Mononuclear cell (primary cell): ENCODE measurements around the gene PAK4. TPM values are rescaled to one million over a fixed set of nuclear protein-coding genes. Genes with fewer than 3 reads are reported as not detected.

ENCODE experiments used
- H3K27me3 ChIP-seq: 2 replicates; pipeline ENCODE4 v1.6.0; 2011; ENCODE audit warnings: low read length, control low read depth; ENCODE audit not compliant: insufficient read depth
- H3K4me1 ChIP-seq: 2 replicates; pipeline ENCODE4 v1.5.1; 2011; ENCODE audit warnings: mild to moderate bottlenecking, low read length, control low read depth; ENCODE audit not compliant: insufficient read depth
- H3K4me3 ChIP-seq: 2 replicates; pipeline ENCODE4 v1.5.1; 2011; ENCODE audit warnings: mild to moderate bottlenecking, low read length, moderate library complexity
- H3K9me3 ChIP-seq: 2 replicates; pipeline ENCODE4 v1.5.1; 2011; ENCODE audit warnings: low read depth, mild to moderate bottlenecking, control low read depth, low read length
- total RNA-seq: library from RNA; depleted of rRNA; stranded (reverse); fragments of >200 nt; gene quantifications from one replicate; pipeline ENCODE4 v1.2.3, GENCODE V29; 2012

The PAK4 gene
- total RNA-seq, 1 donor, result 1.5 TPM

- no peak overlapping the region for H3K4me3 ChIP-seq
- no peaks in the 10 kb centered on the region for H3K27me3 ChIP-seq
- H3K4me1 ChIP-seq, result peaks cover 5% of the 10 kb centered on the region
- no peaks in the 10 kb centered on the region for H3K9me3 ChIP-seq
These were observed 32.4 kb downstream of the PAK4 start for GRCh38 chr19:39157997-39158389.

- Histone ChIP-seq H3K9me3 (no peaks in the 10 kb centered on the region), H3K27me3 (no peaks in the 10 kb centered on the region), H3K4me3 (no peak overlapping the region), H3K4me1 (peaks cover 5% of the 10 kb centered on the region)
These were observed 33.2 kb downstream of the PAK4 start for GRCh38 chr19:39158646-39159260.

- Histone ChIP-seq H3K4me3 (no peak overlapping the region), H3K27me3 (no peaks in the 10 kb centered on the region), H3K4me1 (peaks cover 5% of the 10 kb centered on the region), H3K9me3 (no peaks in the 10 kb centered on the region)
These were observed 34.9 kb downstream of the PAK4 start for GRCh38 chr19:39160523-39160861.

DNA sequence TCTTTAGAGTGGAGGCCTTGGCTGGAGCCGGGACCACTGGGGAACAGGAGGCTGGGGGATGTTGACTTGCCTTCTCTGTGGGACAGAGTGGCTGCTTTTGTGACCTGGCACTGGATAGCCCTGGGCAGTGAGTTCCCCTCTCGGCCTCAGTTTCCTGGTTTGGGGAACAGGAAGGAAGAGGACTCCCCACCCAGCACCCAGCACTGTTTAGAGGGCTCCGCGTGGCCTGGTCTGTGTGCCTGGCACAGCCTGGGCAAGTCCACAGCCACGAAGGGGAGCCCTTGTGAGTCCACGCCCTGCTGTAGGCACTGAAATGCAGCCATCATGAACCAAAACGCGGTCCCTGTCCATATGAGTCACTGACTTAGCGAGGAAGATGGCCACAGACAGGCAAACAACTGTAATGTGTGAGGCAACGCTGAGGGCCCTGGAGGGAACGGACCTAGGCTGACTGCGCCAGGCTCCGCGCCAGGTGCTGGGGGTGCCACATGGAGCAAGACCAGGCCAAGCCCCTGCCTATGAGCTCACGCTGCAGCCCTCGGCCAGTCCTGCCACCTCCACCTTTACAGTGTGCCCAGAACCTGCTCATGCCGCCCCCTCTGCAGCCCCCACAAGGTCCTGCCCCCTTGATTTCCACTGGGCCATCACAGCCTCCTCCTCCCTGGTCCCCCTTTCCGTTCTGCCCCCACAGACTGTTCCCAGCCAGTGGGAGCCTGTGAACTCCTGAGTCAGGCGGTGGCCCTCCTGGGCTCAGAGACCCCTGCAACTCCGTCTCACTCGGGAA is 35.5 kb downstream of the PAK4 start:
- peaks cover 5% of the 10 kb centered on the region for H3K4me1 ChIP-seq

GRCh38 chr19:39162441-39163043 is 37.0 kb downstream of the PAK4 start:
- Histone ChIP-seq H3K9me3 (no peaks in the 10 kb centered on the region), H3K4me1 (peaks cover 5% of the 10 kb centered on the region), H3K4me3 (no peak overlapping the region), H3K27me3 (no peaks in the 10 kb centered on the region)

More for the DNA sequence above, 35.5 kb downstream of the PAK4 start:
- H3K9me3 ChIP-seq, result no peaks in the 10 kb centered on the region
- H3K27me3 ChIP-seq, result no peaks in the 10 kb centered on the region
- H3K4me3 ChIP-seq, result no peak overlapping the region

GRCh38 chr19:39163621-39164020 is 38.0 kb downstream of the PAK4 start:
- no peaks in the 10 kb centered on the region for H3K27me3 ChIP-seq
- no peak overlapping the region for H3K4me3 ChIP-seq
- no peaks in the 10 kb centered on the region for H3K9me3 ChIP-seq
- H3K4me1 ChIP-seq, result peaks cover 5% of the 10 kb centered on the region

DNA sequence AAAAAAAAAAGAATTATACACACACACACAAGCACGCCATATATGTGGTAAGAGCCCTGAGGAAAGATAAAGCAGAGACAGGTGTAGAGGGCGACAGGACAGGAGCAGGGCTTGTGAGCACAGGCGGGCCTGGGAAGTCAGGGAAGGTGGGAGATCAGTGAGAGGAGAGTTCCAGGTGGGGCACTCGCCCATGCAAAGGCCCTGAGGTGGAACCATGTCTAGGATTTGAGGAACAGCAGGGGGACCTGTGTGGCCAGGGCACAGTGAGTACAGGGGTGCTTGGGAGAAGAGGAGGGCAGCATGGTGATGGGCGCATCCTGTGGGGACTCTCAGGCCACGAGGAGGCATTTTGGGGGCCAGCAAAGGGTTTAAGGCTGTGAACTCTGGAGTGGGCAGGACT is 38.7 kb downstream of the PAK4 start:
- Histone ChIP-seq H3K4me1 (peaks cover 5% of the 10 kb centered on the region), H3K4me3 (no peak overlapping the region), H3K27me3 (no peaks in the 10 kb centered on the region), H3K9me3 (no peaks in the 10 kb centered on the region)

- Histone ChIP-seq H3K4me1 (peaks cover 2% of the 10 kb centered on the region), H3K9me3 (no peaks in the 10 kb centered on the region), H3K4me3 (no peak overlapping the region), H3K27me3 (no peaks in the 10 kb centered on the region)
These were observed 40.3 kb downstream of the PAK4 start for GRCh38 chr19:39165857-39166256.

DNA sequence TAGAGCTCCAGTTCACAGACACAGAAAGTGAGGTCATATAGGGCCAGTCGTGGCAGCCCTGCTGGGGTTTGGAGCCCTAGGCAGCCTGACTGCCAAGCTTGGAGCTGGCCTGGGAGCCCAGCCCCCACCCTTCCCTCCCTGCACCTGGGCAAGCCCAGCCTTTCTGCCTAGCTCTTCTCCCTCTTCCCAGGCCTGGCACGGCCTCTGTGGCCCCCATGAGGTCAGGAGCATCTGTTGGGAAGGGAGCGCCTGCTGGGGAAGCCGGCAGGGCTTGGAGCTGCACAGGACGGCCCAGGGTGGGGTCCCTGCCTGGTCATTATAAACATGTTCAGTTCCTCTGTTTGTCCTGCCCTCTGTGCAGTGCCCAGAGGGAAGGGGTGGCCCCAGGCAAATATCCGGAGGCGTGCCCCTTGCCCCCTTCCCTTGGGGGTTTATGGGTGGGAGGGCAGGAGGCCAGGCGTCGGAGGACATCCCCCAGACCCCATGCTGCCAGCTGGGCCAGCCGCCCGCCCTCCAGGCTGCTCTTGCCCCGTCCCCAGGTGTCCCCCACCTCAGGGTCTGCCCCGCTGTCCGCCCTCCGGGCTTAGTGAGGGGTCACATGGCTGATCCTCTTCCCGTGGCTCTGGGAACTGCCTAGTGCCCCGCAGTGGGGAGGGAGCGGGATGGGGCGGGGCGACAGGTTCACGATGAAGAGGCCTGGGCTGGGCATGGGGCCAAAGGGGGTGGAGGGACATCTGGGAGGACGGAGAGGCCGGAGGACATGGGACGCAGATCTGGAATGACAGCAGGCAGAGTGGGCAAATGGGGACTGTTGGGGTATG is 41.2 kb downstream of the PAK4 start:
- Histone ChIP-seq H3K4me1 (no peaks in the 10 kb centered on the region), H3K9me3 (no peaks in the 10 kb centered on the region), H3K27me3 (no peaks in the 10 kb centered on the region), H3K4me3 (no peak overlapping the region)

GRCh38 chr19:39167461-39168257 is 42.1 kb downstream of the PAK4 start:
- Histone ChIP-seq H3K4me3 (no peak overlapping the region), H3K4me1 (no peaks in the 10 kb centered on the region), H3K27me3 (no peaks in the 10 kb centered on the region), H3K9me3 (no peaks in the 10 kb centered on the region)

DNA sequence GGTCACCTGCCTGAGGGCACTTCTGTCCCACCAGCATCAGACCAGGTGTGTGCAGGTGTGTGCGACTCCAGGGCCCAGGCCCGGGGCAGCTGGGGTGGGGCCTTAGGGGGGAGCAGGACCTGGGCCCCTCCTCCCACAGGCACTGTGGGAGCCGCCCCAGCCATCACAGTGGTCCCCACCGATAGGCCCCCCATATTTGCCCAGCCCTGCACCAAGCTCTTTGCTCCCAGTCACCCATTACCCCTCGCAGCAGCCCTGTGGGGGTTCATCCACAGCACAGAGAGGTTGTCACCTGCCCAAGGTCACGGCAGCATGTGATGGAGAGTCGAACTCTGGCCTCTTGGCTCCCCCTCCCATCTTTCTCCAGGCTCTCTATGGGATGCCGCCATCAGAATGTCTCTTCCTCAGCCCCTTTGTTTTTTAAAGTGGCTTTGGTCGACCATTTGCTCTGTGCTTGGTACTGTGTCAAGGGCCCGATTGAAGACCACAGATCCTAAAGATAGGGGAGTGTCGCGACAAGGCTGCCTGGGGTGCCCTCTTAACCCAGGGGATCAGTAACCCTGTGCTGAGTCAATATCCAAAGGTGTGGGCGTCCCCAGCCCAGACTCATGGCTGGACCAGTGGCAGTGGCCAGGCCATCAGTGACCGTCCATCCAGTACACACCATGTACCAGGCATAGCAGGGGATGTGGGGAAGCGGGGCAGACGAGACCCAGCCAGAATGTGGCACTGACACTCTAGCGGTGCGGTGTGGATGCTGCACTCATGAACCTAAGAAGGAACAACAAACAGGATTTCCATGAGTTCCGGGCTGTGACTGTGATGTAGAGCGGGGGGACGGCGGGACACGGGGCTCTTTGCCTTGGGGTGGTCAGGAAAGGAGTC is 42.9 kb downstream of the PAK4 start:
- Histone ChIP-seq H3K4me3 (no peak overlapping the region), H3K27me3 (no peaks in the 10 kb centered on the region), H3K9me3 (no peaks in the 10 kb centered on the region), H3K4me1 (no peaks in the 10 kb centered on the region)

DNA sequence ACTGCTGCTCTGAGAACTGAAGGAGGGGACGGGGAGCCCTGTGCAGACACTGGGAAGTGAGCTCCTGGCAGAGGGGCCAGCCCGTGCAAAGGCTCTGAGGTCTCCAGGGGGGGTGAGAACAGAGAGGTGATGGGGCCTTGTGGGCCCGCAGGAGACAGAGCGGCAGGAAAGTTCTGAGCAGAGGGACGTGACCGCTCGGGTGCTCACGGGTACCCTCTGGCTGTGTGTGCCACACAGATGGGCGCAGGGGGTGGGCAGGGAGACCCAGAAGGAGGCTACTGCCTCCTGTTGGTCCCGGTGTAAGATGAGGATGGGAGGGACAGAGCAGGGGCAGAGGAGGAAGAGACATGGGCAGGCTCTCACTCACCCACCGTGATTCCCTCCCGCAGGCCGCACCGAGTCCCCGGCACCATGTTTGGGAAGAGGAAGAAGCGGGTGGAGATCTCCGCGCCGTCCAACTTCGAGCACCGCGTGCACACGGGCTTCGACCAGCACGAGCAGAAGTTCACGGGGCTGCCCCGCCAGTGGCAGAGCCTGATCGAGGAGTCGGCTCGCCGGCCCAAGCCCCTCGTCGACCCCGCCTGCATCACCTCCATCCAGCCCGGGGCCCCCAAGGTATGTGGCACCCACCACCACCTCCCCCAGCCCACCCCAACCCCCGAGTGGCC is 43.7 kb downstream of the PAK4 start:
- H3K4me1 ChIP-seq, result no peaks in the 10 kb centered on the region
- H3K27me3 ChIP-seq, result no peaks in the 10 kb centered on the region

DNA sequence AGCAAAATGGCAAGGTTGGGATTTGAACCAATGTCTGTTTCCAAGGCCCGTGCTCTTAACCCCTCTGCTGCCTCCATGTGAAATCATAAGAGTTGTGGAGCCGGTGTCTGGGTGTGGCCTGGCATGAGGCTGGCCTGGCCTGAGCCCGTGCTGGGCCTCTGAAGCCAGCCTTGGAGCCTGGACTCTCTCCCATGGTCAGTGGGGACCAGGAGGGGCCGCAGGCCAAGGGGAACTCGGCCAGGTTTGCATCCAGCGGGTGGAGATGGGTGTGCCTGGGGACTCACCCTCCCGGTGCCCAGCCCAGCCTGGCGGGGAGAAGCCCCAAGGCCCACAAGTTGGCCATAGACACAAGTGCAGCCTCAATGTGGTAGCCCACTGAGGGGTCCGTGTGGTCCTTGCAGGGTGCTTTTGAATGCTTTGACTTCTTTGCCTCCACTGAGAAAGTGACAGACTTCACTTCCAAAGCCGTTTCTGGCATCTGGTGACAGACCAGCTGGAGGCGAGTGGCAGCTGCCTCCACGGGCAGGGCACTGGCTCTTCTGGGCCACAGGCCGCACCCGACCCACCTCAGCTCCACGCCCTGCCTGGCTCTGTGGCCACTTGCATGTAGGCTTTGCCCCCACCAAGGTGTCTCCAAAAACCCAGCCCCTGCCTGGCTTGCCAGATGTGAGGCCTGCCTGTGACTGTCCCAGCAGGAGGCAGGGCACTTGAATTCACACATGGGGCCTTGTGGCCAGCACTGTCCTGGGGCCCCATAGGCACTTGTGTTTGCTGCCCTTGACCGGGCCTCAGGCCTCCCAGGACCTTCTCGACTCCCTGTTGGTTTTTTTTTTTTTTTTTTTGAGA is 45.0 kb downstream of the PAK4 start:
- Histone ChIP-seq H3K4me1 (no peaks in the 10 kb centered on the region), H3K4me3 (no peak overlapping the region), H3K9me3 (no peaks in the 10 kb centered on the region), H3K27me3 (no peaks in the 10 kb centered on the region)

More for the DNA sequence above, 43.7 kb downstream of the PAK4 start:
- Histone ChIP-seq H3K4me3 (no peak overlapping the region), H3K9me3 (no peaks in the 10 kb centered on the region)
